Duodenal mucosa (tissue), 2 donors: ENCODE measurements around the gene SPRR5.

Experiments used
- H3K27ac ChIP-seq: one replicate; pipeline ENCODE4 v1.7.0; 2013; ENCODE audit warnings: low read depth, low read length
- H3K27me3 ChIP-seq, 2 donors: one replicate each; pipeline ENCODE4 v1.7.0; 2013; ENCODE audit warnings: low read length in 2 of 2, control low read depth in 1 of 2; ENCODE audit not compliant: insufficient read depth in 2 of 2, control insufficient read depth in 1 of 2
- H3K36me3 ChIP-seq, 2 donors: one replicate each; pipeline ENCODE4 v1.7.0; 2013; ENCODE audit warnings: low read length in 2 of 2, control low read depth in 1 of 2; ENCODE audit not compliant: insufficient read depth in 2 of 2, control insufficient read depth in 1 of 2
- H3K4me1 ChIP-seq, 2 donors: one replicate each; pipeline ENCODE4 v1.7.0; 2013; ENCODE audit warnings: low read length in 2 of 2, control low read depth in 1 of 2; ENCODE audit not compliant: insufficient read depth in 2 of 2, control insufficient read depth in 1 of 2
- H3K4me3 ChIP-seq, 2 donors: one replicate each; pipeline ENCODE4 v1.7.0; 2013; ENCODE audit warnings: low read length in 2 of 2, low read depth in 1 of 2
- H3K9ac ChIP-seq, 2 donors: one replicate each; pipeline ENCODE4 v1.7.0; 2013; ENCODE audit warnings: low read length in 2 of 2, low read depth in 1 of 2
- H3K9me3 ChIP-seq, 2 donors: one replicate each; pipeline ENCODE4 v1.7.0; 2013; ENCODE audit warnings: low read length in 2 of 2, control low read depth in 1 of 2; ENCODE audit not compliant: control insufficient read depth in 1 of 2

The SPRR5 gene

GRCh38 chr1:152997901-152998300 lies 50.9 kb downstream of the SPRR5 start:
- Histone ChIP-seq H3K27ac (no peak overlapping the region), H3K9me3 (no peaks in the 10 kb centered on the region), H3K4me3 (no peak overlapping the region), H3K9ac (no peak overlapping the region), H3K36me3 (no peaks in the 10 kb centered on the region), H3K27me3 (no peaks in the 10 kb centered on the region), H3K4me1 (no peaks in the 10 kb centered on the region)

- no peaks in the 10 kb centered on the region for H3K36me3 ChIP-seq
- no peaks in the 10 kb centered on the region for H3K27me3 ChIP-seq
- no peaks in the 10 kb centered on the region for H3K4me1 ChIP-seq
- no peaks in the 10 kb centered on the region for H3K9me3 ChIP-seq
- no peak overlapping the region for H3K9ac ChIP-seq
- no peak overlapping the region for H3K27ac ChIP-seq
- no peak overlapping the region for H3K4me3 ChIP-seq
Observed at GRCh38 chr1:152998476-152998875, 51.5 kb downstream of the SPRR5 start.
